Erythroblast (primary cell): ENCODE results near the gene CDH13.

Experiments
- GATA1 ChIP-seq: IDR thresholded peaks from 2 replicates; pipeline ENCODE4 v1.6.1; 2011; ENCODE audit warnings: low read depth, mild to moderate bottlenecking, control low read depth, low read length, moderate library complexity
- POLR2A ChIP-seq: IDR thresholded peaks from 2 replicates; pipeline ENCODE4 v1.6.1; 2011; ENCODE audit warnings: mild to moderate bottlenecking, low read length

- TF ChIP-seq POLR2A (no peak), GATA1 (no peak)
Measured at GRCh38 chr16:83831456-83831987, 1204.8 kb downstream of the CDH13 start.
